ENCODE results near the gene ERF.
A peak's percentile ranks its signal among the peaks of the same experiment; 100 is the strongest.

The ERF gene

GRCh38 chr19:42293948-42294347, 39.0 kb upstream of the ERF start:
- H4K8ac ChIP-seq (ENCODE audit: low read depth, low read length): no peak overlapping the region
- H3K27me3 ChIP-seq (ENCODE audit: control insufficient read depth in 3 of 3, insufficient read depth in 3 of 3, low read depth in 1 of 3, low read length in 3 of 3): no peaks in the 10 kb centered on the region
- no peak overlapping the region for H2BK15ac ChIP-seq (ENCODE audit: low read length)
- peak overlapping the region; percentile 39 for H2BK5ac ChIP-seq (ENCODE audit: low read length)
- H3K4ac ChIP-seq (ENCODE audit: low read length): no peak overlapping the region
- no peak overlapping the region for H3K4me3 ChIP-seq (ENCODE audit: low read length in 2 of 2)
- H3K23ac ChIP-seq (ENCODE audit: low read depth, low read length, poor library complexity): peak overlapping the region; percentile 12
- H3K14ac ChIP-seq (ENCODE audit: low read length): no peak overlapping the region
- no peak for DNase-seq (ENCODE audit: low spot score)
- no peak overlapping the region for H3K27ac ChIP-seq (replicated peaks; ENCODE audit: low read length)
- H2BK120ac ChIP-seq (ENCODE audit: low read depth, low read length): no peak overlapping the region
- H2AFZ ChIP-seq (ENCODE audit: low read length): no peak overlapping the region
- H4K91ac ChIP-seq (ENCODE audit: low read depth, low read length, poor library complexity): no peak overlapping the region
- H3K4me1 ChIP-seq (ENCODE audit: control insufficient read depth in 2 of 2, insufficient read depth in 1 of 2, low read depth in 1 of 2, low read length in 2 of 2): no peaks in the 10 kb centered on the region
- H3K36me3 ChIP-seq (replicated peaks in 1 of 2; ENCODE audit: control insufficient read depth in 2 of 2, insufficient read depth in 2 of 2, low read length in 2 of 2): peaks cover 69 to 92% of the 10 kb centered on the region in 2 donors
- H3K79me1 ChIP-seq (ENCODE audit: low read depth, low read length): peaks cover 13% of the 10 kb centered on the region
- WGBS, 2 donors (ENCODE audit: extremely low coverage in 2 of 2, insufficient read length in 2 of 2, insufficient replicate concordance in 1 of 2): no CpG with 5 or more reads among the region's 15 CpGs
- H2AK5ac ChIP-seq (ENCODE audit: low read depth, low read length): peak overlapping the region; percentile 37
- H3K9me3 ChIP-seq (replicated peaks in 1 of 2; ENCODE audit: control insufficient read depth in 2 of 2, insufficient read depth in 1 of 2, low read depth in 1 of 2, low read length in 2 of 2): no peaks in the 10 kb centered on the region
- H3K18ac ChIP-seq (ENCODE audit: low read length): no peak overlapping the region
- no peak overlapping the region for H3K4me2 ChIP-seq (ENCODE audit: insufficient read depth, low read length, poor library complexity, severe bottlenecking)
- no peak overlapping the region for H2BK12ac ChIP-seq (ENCODE audit: low read length)
- H3K9ac ChIP-seq (ENCODE audit: low read depth, low read length, poor library complexity): peak overlapping the region; percentile 60

DNA sequence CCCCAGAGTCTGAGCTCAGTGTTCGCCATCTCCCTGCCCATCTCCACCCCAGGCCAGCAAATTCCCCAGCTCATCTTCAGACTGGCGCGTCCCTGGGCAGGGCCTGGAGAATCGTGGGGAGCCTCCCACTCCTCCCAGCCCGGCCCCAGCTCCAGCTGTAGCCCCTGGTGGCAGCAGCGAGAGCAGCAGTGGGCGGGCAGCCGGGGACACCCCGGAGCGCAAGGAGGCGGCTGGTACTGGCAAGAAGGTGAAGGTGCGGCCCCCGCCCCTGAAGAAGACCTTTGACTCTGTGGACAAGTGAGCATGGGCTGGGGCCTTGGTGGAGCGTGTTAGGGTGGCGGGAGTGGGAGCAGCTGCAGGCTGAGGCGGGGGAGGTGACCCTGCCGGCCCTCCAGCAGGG, 38.6 kb upstream of the ERF start:
- Histone ChIP-seq H3K79me1 (ENCODE audit: low read depth, low read length) (peaks cover 14% of the 10 kb centered on the region), H2AK5ac (ENCODE audit: low read depth, low read length) (no peak overlapping the region), H3K9me3 (replicated peaks in 1 of 2; ENCODE audit: control insufficient read depth in 2 of 2, insufficient read depth in 1 of 2, low read depth in 1 of 2, low read length in 2 of 2) (no peaks in the 10 kb centered on the region), H3K4me3 (ENCODE audit: low read length in 2 of 2) (no peak overlapping the region), H3K27ac (replicated peaks; ENCODE audit: low read length) (no peak overlapping the region), H3K4ac (ENCODE audit: low read length) (no peak overlapping the region), H4K91ac (ENCODE audit: low read depth, low read length, poor library complexity) (no peak overlapping the region), H3K4me2 (ENCODE audit: insufficient read depth, low read length, poor library complexity, severe bottlenecking) (no peak overlapping the region), H3K18ac (ENCODE audit: low read length) (no peak overlapping the region), H2AFZ (ENCODE audit: low read length) (no peak overlapping the region), H3K27me3 (ENCODE audit: control insufficient read depth in 3 of 3, insufficient read depth in 3 of 3, low read depth in 1 of 3, low read length in 3 of 3) (no peaks in the 10 kb centered on the region), H3K23ac (ENCODE audit: low read depth, low read length, poor library complexity) (peak overlapping the region; percentile 12), H2BK120ac (ENCODE audit: low read depth, low read length) (no peak overlapping the region), H3K4me1 (ENCODE audit: control insufficient read depth in 2 of 2, insufficient read depth in 1 of 2, low read depth in 1 of 2, low read length in 2 of 2) (no peaks in the 10 kb centered on the region), H2BK15ac (ENCODE audit: low read length) (no peak overlapping the region), H3K36me3 (replicated peaks in 1 of 2; ENCODE audit: control insufficient read depth in 2 of 2, insufficient read depth in 2 of 2, low read length in 2 of 2) (peaks cover 73 to 94% of the 10 kb centered on the region in 2 donors), H4K8ac (ENCODE audit: low read depth, low read length) (no peak overlapping the region), H2BK5ac (ENCODE audit: low read length) (no peak overlapping the region), H3K9ac (ENCODE audit: low read depth, low read length, poor library complexity) (no peak overlapping the region), H2BK12ac (ENCODE audit: low read length) (no peak overlapping the region), H3K14ac (ENCODE audit: low read length) (no peak overlapping the region)
- no peak for DNase-seq (ENCODE audit: low spot score)
- no CpG with 5 or more reads among the region's 17 CpGs for WGBS, 2 donors (ENCODE audit: extremely low coverage in 2 of 2, insufficient read length in 2 of 2, insufficient replicate concordance in 1 of 2)

DNA sequence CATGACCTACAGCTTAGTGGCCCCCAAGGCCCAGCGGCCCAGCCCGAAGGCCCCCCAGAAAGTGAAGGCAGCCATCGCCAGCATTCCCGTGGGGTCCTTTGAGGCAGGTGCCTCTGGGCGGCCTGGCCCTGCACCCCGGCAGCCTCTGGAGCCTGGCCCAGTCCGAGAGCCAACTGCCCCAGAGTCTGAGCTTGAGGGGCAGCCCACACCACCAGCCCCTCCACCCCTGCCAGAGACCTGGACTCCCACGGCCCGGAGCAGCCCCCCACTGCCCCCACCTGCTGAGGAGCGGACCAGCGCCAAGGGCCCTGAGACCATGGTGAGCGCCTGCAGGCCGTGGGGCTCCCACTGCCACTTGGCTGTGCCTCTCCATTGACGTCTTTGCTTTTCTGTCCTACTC, 38.0 kb upstream of the ERF start:
- Histone ChIP-seq H3K4me3 (ENCODE audit: low read length in 2 of 2) (no peak overlapping the region), H3K4ac (ENCODE audit: low read length) (no peak overlapping the region), H3K79me1 (ENCODE audit: low read depth, low read length) (peaks cover 14% of the 10 kb centered on the region), H3K36me3 (replicated peaks in 1 of 2; ENCODE audit: control insufficient read depth in 2 of 2, insufficient read depth in 2 of 2, low read length in 2 of 2) (peaks cover 76 to 94% of the 10 kb centered on the region in 2 donors), H4K91ac (ENCODE audit: low read depth, low read length, poor library complexity) (no peak overlapping the region), H2BK5ac (ENCODE audit: low read length) (peak overlapping the region; percentile 77), H3K23ac (ENCODE audit: low read depth, low read length, poor library complexity) (no peak overlapping the region), H3K4me1 (ENCODE audit: control insufficient read depth in 2 of 2, insufficient read depth in 1 of 2, low read depth in 1 of 2, low read length in 2 of 2) (no peaks in the 10 kb centered on the region), H3K27ac (replicated peaks; ENCODE audit: low read length) (peak overlapping the region; percentile 6), H2BK12ac (ENCODE audit: low read length) (no peak overlapping the region), H2AFZ (ENCODE audit: low read length) (no peak overlapping the region), H4K8ac (ENCODE audit: low read depth, low read length) (peak overlapping the region; percentile 9), H3K18ac (ENCODE audit: low read length) (no peak overlapping the region), H3K9me3 (replicated peaks in 1 of 2; ENCODE audit: control insufficient read depth in 2 of 2, insufficient read depth in 1 of 2, low read depth in 1 of 2, low read length in 2 of 2) (no peaks in the 10 kb centered on the region), H2BK120ac (ENCODE audit: low read depth, low read length) (no peak overlapping the region), H2AK5ac (ENCODE audit: low read depth, low read length) (no peak overlapping the region), H3K27me3 (ENCODE audit: control insufficient read depth in 3 of 3, insufficient read depth in 3 of 3, low read depth in 1 of 3, low read length in 3 of 3) (no peaks in the 10 kb centered on the region), H3K4me2 (ENCODE audit: insufficient read depth, low read length, poor library complexity, severe bottlenecking) (no peak overlapping the region), H2BK15ac (ENCODE audit: low read length) (no peak overlapping the region), H3K9ac (ENCODE audit: low read depth, low read length, poor library complexity) (no peak overlapping the region), H3K14ac (ENCODE audit: low read length) (no peak overlapping the region)
- WGBS, 2 donors (ENCODE audit: extremely low coverage in 2 of 2, insufficient read length in 2 of 2, insufficient replicate concordance in 1 of 2): no CpG with 5 or more reads among the region's 14 CpGs
- no peak for DNase-seq (ENCODE audit: low spot score)

DNA sequence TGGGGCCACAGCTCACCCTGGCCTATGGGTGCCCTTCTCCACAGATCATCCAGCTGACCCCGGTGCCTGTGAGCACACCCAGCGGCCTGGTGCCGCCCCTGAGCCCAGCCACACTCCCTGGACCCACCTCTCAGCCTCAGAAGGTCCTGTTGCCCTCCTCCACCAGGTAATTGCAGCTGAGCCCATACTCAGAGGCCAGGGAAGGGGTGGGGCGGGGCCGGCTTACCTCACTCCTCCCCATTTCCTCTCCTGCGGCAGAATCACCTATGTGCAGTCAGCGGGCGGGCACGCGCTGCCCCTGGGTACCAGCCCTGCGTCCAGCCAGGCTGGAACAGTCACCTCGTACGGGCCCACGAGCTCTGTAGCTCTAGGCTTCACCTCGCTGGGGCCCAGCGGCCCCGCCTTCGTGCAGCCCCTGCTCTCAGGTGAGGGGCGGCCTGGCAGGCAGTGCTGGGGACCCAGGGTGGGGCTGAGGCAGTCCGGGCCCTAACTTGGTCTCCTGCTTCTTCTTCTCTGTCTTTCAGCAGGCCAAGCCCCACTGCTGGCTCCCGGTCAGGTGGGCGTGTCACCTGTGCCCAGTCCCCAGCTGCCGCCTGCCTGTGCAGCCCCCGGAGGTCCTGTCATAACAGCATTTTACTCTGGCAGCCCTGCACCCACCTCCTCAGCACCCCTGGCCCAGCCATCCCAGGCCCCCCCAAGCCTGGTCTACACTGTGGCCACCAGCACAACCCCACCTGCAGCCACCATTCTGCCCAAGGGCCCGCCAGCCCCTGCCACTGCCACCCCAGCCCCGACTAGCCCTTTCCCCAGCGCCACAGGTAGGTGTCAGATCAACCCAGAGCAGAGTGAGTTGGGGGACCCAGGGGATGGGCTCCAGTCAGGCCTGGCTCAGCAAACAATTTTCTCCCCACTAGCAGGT, 37.4 kb upstream of the ERF start:
- no CpG with 5 or more reads among the region's 27 CpGs for WGBS, 2 donors (ENCODE audit: extremely low coverage in 2 of 2, insufficient read length in 2 of 2, insufficient replicate concordance in 1 of 2)
- H2AFZ ChIP-seq (ENCODE audit: low read length): no peak overlapping the region

More for the DNA sequence above, 37.4 kb upstream of the ERF start:
- no peak overlapping the region for H3K14ac ChIP-seq (ENCODE audit: low read length)
- H3K79me1 ChIP-seq (ENCODE audit: low read depth, low read length): peaks cover 14% of the 10 kb centered on the region
- peak overlapping the region; percentile 56 for H3K23ac ChIP-seq (ENCODE audit: low read depth, low read length, poor library complexity)
- H4K91ac ChIP-seq (ENCODE audit: low read depth, low read length, poor library complexity): no peak overlapping the region
- H2BK5ac ChIP-seq (ENCODE audit: low read length): peak overlapping the region; percentile 77
- no peaks in the 10 kb centered on the region for H3K4me1 ChIP-seq (ENCODE audit: control insufficient read depth in 2 of 2, insufficient read depth in 1 of 2, low read depth in 1 of 2, low read length in 2 of 2)
- no peak overlapping the region for H3K9ac ChIP-seq (ENCODE audit: low read depth, low read length, poor library complexity)
- H3K9me3 ChIP-seq (replicated peaks in 1 of 2; ENCODE audit: control insufficient read depth in 2 of 2, insufficient read depth in 1 of 2, low read depth in 1 of 2, low read length in 2 of 2): no peaks in the 10 kb centered on the region
- peak overlapping the region; percentile 41 for H2BK120ac ChIP-seq (ENCODE audit: low read depth, low read length)
- H2AK5ac ChIP-seq (ENCODE audit: low read depth, low read length): no peak overlapping the region
- H3K4ac ChIP-seq (ENCODE audit: low read length): no peak overlapping the region
- peaks cover 83 to 98% of the 10 kb centered on the region in 2 donors for H3K36me3 ChIP-seq (replicated peaks in 1 of 2; ENCODE audit: control insufficient read depth in 2 of 2, insufficient read depth in 2 of 2, low read length in 2 of 2)
- no peak for DNase-seq (ENCODE audit: low spot score)
- H3K27ac ChIP-seq (replicated peaks; ENCODE audit: low read length): no peak overlapping the region
- H3K27me3 ChIP-seq (ENCODE audit: control insufficient read depth in 3 of 3, insufficient read depth in 3 of 3, low read depth in 1 of 3, low read length in 3 of 3): no peaks in the 10 kb centered on the region
- H3K4me2 ChIP-seq (ENCODE audit: insufficient read depth, low read length, poor library complexity, severe bottlenecking): no peak overlapping the region
- no peak overlapping the region for H3K18ac ChIP-seq (ENCODE audit: low read length)
- peak overlapping the region; percentile 17 for H2BK12ac ChIP-seq (ENCODE audit: low read length)
- H4K8ac ChIP-seq (ENCODE audit: low read depth, low read length): peak overlapping the region; percentile 23
- no peak overlapping the region for H3K4me3 ChIP-seq (ENCODE audit: low read length in 2 of 2)
- no peak overlapping the region for H2BK15ac ChIP-seq (ENCODE audit: low read length)

Data from neuronal stem cell (in vitro differentiated cells).